ENCODE results near the gene HSD17B2. TPM values are rescaled to one million over a fixed set of nuclear protein-coding genes. Genes with fewer than 3 reads are reported as not detected.
"Not testable (repeated sequence)": the region's sequence is repeated elsewhere in the genome, so short reads cannot be mapped to it uniquely, and the experiment has no call there.

Gene HSD17B2
- total RNA-seq, 1 experiment from 2014 or later: not detected

DNA sequence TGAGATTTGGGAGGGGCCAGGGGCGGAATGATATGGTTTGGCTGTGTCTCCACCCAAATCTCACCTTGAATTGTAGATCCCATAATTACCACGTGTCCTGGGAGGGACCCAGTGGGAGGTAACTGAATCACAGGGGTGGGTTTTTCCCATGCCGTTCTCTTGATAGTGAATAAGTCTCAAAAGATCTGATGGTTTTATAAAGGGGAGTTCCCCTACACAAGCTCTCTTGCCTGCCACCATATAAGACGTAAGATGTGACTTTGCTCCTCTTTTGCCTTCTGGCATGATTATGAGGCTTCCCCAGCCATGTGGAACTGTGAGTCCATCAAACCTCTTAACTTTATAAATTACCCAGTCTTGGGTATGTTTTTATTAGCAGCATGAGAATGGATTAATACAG is 25.3 kb upstream of the HSD17B2 start:
- not testable (repeated sequence) for H3K27me3 ChIP-seq (ENCODE audit: control insufficient read depth, insufficient read depth, low read length); H3K36me3 ChIP-seq (replicated peaks; ENCODE audit: control insufficient read depth, insufficient read depth, low read length); DNase-seq; H3K4me3 ChIP-seq (ENCODE audit: insufficient read depth, low read depth, low read length)

DNA sequence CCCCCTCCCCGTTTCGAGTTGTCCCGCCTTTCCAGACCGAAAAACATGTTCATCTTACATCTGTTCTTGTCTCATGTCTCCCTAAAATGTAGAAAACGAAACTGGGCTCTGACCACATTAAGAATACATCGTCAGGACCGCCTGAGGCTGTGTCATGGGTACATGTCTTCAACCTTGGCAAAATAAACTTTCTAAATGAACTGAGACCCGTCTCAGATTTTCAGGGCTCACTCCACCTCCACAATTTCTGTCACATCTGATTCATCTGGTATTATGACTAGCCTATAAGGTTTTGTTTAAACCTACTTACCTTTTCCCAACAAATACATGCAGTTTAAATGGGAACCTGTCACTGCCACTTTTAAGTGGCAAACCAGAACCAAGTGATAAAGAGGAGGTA is 24.4 kb upstream of the HSD17B2 start:
- Histone ChIP-seq H3K36me3 (replicated peaks; ENCODE audit: control insufficient read depth, insufficient read depth, low read length) (no peaks in the 10 kb centered on the region), H3K27me3 (ENCODE audit: control insufficient read depth, insufficient read depth, low read length) (no peaks in the 10 kb centered on the region), H3K4me3 (ENCODE audit: insufficient read depth, low read depth, low read length) (no peak overlapping the region)
- no peak for DNase-seq

- no peak for DNase-seq
- H3K36me3 ChIP-seq (replicated peaks; ENCODE audit: control insufficient read depth, insufficient read depth, low read length): no peaks in the 10 kb centered on the region
- no peak within 1 kb of the TSS for H3K4me3 ChIP-seq (ENCODE audit: insufficient read depth, low read depth, low read length)
- no peaks in the 10 kb centered on the region for H3K27me3 ChIP-seq (ENCODE audit: control insufficient read depth, insufficient read depth, low read length)
Measured at GRCh38 chr16:82011199-82011641, 23.8 kb upstream of the HSD17B2 start, which contains the start of gene SDR42E1. Gene SDR42E1, minus strand, starts transcription at chr16:82011470. Its CDS starts 10,612 bp downstream, at chr16:82000858.

DNA sequence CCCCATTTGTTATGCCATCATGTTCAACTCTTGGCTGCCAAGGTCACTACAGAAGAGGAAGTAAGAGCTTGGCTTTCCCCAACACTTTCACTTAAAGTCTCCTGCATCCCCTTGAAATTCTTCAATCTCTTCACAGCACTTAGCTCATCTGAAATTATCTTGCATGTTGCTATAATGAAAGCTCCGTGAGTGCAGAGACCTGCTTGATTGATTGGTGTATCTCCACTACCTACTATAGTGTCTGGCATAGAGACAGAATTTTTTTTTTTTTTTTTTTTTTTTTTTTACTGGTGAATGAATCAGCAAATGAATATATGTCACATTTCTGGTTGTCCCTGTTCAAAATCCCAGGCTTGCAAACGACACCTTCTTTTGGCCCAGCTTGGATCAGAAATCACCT is 21.9 kb upstream of the HSD17B2 start:
- H3K27me3 ChIP-seq (ENCODE audit: control insufficient read depth, insufficient read depth, low read length): no peaks in the 10 kb centered on the region
- no peak for DNase-seq
- no peaks in the 10 kb centered on the region for H3K36me3 ChIP-seq (replicated peaks; ENCODE audit: control insufficient read depth, insufficient read depth, low read length)
- H3K4me3 ChIP-seq (ENCODE audit: insufficient read depth, low read depth, low read length): no peak overlapping the region

GRCh38 chr16:82016263-82016662 is 18.8 kb upstream of the HSD17B2 start:
- Histone ChIP-seq H3K36me3 (replicated peaks; ENCODE audit: control insufficient read depth, insufficient read depth, low read length) (no peaks in the 10 kb centered on the region), H3K4me3 (ENCODE audit: insufficient read depth, low read depth, low read length) (no peak overlapping the region), H3K27me3 (ENCODE audit: control insufficient read depth, insufficient read depth, low read length) (no peaks in the 10 kb centered on the region)
- DNase-seq: peak; percentile 52

GRCh38 chr16:82016964-82017363 is 18.1 kb upstream of the HSD17B2 start:
- Histone ChIP-seq H3K4me3 (ENCODE audit: insufficient read depth, low read depth, low read length) (no peak overlapping the region), H3K36me3 (replicated peaks; ENCODE audit: control insufficient read depth, insufficient read depth, low read length) (no peaks in the 10 kb centered on the region), H3K27me3 (ENCODE audit: control insufficient read depth, insufficient read depth, low read length) (no peaks in the 10 kb centered on the region)
- no peak for DNase-seq

GRCh38 chr16:82017911-82018568 is 17.0 kb upstream of the HSD17B2 start:
- H3K4me3 ChIP-seq (ENCODE audit: insufficient read depth, low read depth, low read length): no peak overlapping the region
- DNase-seq: no peak
- H3K36me3 ChIP-seq (replicated peaks; ENCODE audit: control insufficient read depth, insufficient read depth, low read length): no peaks in the 10 kb centered on the region
- no peaks in the 10 kb centered on the region for H3K27me3 ChIP-seq (ENCODE audit: control insufficient read depth, insufficient read depth, low read length)

- DNase-seq: no peak
- Histone ChIP-seq H3K27me3 (ENCODE audit: control insufficient read depth, insufficient read depth, low read length) (no peaks in the 10 kb centered on the region), H3K36me3 (replicated peaks; ENCODE audit: control insufficient read depth, insufficient read depth, low read length) (no peaks in the 10 kb centered on the region), H3K4me3 (ENCODE audit: insufficient read depth, low read depth, low read length) (no peak overlapping the region)
Measured at GRCh38 chr16:82019535-82019934, 15.5 kb upstream of the HSD17B2 start.

- H3K27me3 ChIP-seq (ENCODE audit: control insufficient read depth, insufficient read depth, low read length): no peaks in the 10 kb centered on the region
- no peak for DNase-seq
- H3K4me3 ChIP-seq (ENCODE audit: insufficient read depth, low read depth, low read length): no peak overlapping the region
- H3K36me3 ChIP-seq (replicated peaks; ENCODE audit: control insufficient read depth, insufficient read depth, low read length): no peaks in the 10 kb centered on the region
Measured at GRCh38 chr16:82020051-82020450, 15.0 kb upstream of the HSD17B2 start.

- Histone ChIP-seq H3K36me3 (replicated peaks; ENCODE audit: control insufficient read depth, insufficient read depth, low read length) (no peaks in the 10 kb centered on the region), H3K4me3 (ENCODE audit: insufficient read depth, low read depth, low read length) (no peak overlapping the region), H3K27me3 (ENCODE audit: control insufficient read depth, insufficient read depth, low read length) (no peaks in the 10 kb centered on the region)
- no peak for DNase-seq
Measured at GRCh38 chr16:82023206-82023605, 11.8 kb upstream of the HSD17B2 start.

DNA sequence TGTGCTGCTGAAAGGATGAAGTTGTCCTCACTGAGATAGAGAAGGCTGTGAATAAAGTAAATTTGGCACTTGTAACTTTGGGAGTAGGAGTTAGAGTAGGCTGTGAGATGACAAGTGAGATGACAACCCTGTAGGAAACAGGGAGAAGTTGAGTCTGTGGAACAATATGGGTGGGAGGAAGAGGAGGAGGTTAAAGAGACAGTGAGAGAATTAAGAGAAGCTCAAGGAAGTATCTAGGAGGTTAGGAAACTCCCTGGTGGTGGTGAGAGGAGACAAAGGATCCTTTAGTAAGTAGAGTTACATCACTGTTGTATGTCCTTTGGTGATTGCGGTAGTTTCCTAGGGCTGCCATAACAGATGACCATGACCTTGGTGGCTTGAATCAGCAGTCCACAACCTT is 10.7 kb upstream of the HSD17B2 start:
- no peak overlapping the region for H3K4me3 ChIP-seq (ENCODE audit: insufficient read depth, low read depth, low read length)
- H3K36me3 ChIP-seq (replicated peaks; ENCODE audit: control insufficient read depth, insufficient read depth, low read length): no peaks in the 10 kb centered on the region
- no peak for DNase-seq

DNA sequence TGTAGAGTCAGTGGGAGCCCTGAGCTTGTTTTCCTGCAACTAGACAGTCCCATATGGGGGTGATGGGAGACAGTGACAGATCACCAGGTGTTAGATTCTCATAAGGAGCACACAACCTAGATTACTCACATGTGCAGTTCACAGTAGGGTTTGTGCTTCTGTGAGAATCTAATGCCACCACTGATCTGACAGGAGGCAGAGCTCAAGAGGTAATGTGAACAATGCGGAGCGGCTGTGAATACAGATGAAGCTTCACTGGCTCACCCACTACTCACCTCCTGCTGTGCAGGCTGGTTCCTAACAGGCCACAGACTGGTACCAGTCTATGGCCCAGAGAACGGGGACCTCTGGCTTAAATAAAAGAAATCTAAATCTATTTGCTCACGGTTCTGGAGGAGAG is 10.2 kb upstream of the HSD17B2 start:
- Histone ChIP-seq H3K36me3 (replicated peaks; ENCODE audit: control insufficient read depth, insufficient read depth, low read length) (no peaks in the 10 kb centered on the region), H3K27me3 (ENCODE audit: control insufficient read depth, insufficient read depth, low read length) (no peaks in the 10 kb centered on the region), H3K4me3 (ENCODE audit: insufficient read depth, low read depth, low read length) (no peak overlapping the region)
- DNase-seq: no peak

More for the DNA sequence above, 10.7 kb upstream of the HSD17B2 start:
- H3K27me3 ChIP-seq (ENCODE audit: control insufficient read depth, insufficient read depth, low read length): no peaks in the 10 kb centered on the region

DNA sequence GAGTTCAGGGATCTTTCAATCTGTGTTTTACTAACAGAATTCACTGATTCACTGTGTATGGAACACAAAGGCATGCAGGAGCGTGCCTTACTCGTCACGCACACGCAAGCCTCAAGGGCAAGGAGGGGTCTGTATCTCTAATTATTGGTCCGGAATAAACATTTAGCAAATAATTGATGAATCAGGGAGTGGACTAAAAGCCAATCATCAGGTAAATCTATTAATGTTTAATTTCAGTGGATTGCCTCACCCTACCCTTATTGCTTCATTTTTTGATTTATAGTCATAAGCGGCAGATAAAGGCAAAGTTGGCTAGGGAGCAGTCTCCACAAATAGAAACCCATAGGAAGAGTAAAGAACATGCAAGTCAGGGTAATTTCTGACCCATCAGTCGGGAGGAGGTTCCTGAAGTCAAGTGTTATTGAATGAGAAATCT is 7.4 kb upstream of the HSD17B2 start:
- DNase-seq: no peak
- Histone ChIP-seq H3K27me3 (ENCODE audit: control insufficient read depth, insufficient read depth, low read length) (no peaks in the 10 kb centered on the region), H3K4me3 (ENCODE audit: insufficient read depth, low read depth, low read length) (no peak overlapping the region), H3K36me3 (replicated peaks; ENCODE audit: control insufficient read depth, insufficient read depth, low read length) (no peaks in the 10 kb centered on the region)

DNA sequence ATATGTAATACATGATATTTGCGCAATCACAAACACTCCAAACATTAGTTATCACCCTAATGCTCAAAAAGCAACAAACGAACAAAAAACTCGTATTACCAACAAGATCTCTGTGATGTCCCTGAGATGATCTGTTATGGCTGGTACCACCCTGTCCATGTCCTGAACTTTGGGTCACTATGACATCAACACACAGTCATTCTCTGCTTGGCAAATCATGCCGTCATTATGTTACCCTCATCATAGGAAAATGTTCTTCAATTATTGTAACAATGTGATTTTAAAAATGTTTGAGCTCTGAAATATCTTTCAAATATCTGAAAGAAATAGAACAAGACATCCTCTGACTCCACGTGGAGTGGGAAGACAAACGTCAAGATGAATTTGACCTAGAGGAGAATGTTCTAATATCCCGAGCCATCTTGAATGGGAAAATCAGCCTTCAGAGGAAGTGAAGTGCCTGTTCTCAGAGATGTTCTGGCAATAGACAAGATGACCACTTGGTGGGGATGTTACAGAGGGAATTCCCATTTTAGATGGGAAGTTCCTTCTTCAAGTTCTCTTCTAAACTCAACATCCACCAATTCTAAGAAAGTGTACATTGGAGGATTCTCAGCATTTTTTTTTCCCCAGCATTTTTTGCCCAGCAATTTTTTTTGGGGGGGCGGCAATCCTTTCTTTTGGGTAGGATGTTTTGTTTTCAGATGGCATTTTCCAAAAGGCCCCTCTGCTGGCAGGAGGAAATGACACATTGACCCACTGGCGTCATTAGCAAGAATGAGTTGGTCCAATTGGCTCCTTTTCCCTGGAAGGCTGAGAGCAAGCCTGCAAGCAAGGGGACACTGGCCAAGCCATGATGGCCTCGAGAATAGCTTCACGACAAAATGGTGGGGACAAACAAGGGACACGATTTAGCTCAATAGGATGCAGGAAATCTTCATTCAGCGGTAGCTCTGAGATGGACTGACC is 3.7 kb upstream of the HSD17B2 start:
- H3K4me3 ChIP-seq (ENCODE audit: insufficient read depth, low read depth, low read length): no peak overlapping the region
- peak; percentile 73 for DNase-seq
- no peaks in the 10 kb centered on the region for H3K36me3 ChIP-seq (replicated peaks; ENCODE audit: control insufficient read depth, insufficient read depth, low read length)
- H3K27me3 ChIP-seq (ENCODE audit: control insufficient read depth, insufficient read depth, low read length): no peaks in the 10 kb centered on the region

DNA sequence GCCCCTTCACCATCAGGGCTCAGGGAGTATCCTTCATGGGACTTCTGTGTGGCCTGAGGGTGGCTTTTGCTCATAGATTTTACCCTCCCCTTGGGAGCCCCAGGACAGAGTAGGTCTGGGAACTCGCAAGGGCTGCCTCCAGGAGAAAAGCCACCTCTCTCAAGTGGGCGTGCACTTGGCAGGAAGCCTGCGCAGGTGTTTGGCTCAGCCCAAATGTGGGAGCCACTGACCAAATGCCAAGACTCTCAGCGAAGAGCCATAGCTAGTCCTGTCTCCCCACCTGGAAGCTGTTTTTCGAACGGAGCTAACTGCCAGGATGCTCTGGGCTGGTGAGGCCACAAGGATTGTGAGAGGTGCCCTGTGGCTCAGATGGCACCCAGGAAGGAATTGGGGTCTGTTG is 2.0 kb upstream of the HSD17B2 start:
- no peak overlapping the region for H3K4me3 ChIP-seq (ENCODE audit: insufficient read depth, low read depth, low read length)
- no peaks in the 10 kb centered on the region for H3K27me3 ChIP-seq (ENCODE audit: control insufficient read depth, insufficient read depth, low read length)
- DNase-seq: no peak
- H3K36me3 ChIP-seq (replicated peaks; ENCODE audit: control insufficient read depth, insufficient read depth, low read length): no peaks in the 10 kb centered on the region

All from H7 (cell line).